Panc1 (cell line): ENCODE data around the gene CR2. TPM values are rescaled to one million over a fixed set of nuclear protein-coding genes. Genes with fewer than 3 reads are reported as not detected.

Experiments used
- ATAC-seq: fragments of 200-7000 bp; cut with Tn5 transposase; 2 replicates; pipeline ENCODE4 v1.9.1; 2020; ENCODE audit warnings: mild to moderate bottlenecking, moderate library complexity
- BruUV-seq: library from RNA; stranded (reverse); fragments of 400-500 nt; replicated peaks from 2 replicates; lab custom pipeline; 2021; lab: Mats Ljungman, UMichigan
- CTCF ChIA-PET: fragments of 300-600 bp; sonication (Branson Sonifier 250); formaldehyde crosslinking; loops from one replicate; lab custom pipeline; 2022; ENCODE audit warnings: antibody characterized with exemption; lab: Charles Lee
- POLR2A ChIA-PET: fragments of 300-600 bp; sonication (Branson Sonifier 250); formaldehyde crosslinking; loops from one replicate; lab custom pipeline; 2022; ENCODE audit warnings: antibody characterized with exemption; lab: Charles Lee
- DNase-seq: peaks from one replicate; pipeline ENCODE4 v3.0.0-alpha.2; 2010; ENCODE audit warnings: low read depth, low spot score
- H3K27ac ChIP-seq: 2 replicates; pipeline ENCODE4 v1.5.1; 2011; ENCODE audit warnings: mild to moderate bottlenecking, low read length, inconsistent platforms
- H3K27me3 ChIP-seq: fragments of 200-500 bp; sonication (Bioruptor generic); 2 replicates; pipeline ENCODE4 v1.6.0; 2014; ENCODE audit warnings: low read length, inconsistent platforms; ENCODE audit not compliant: control insufficient read depth, insufficient read depth
- H3K36me3 ChIP-seq: fragments of 200-500 bp; sonication (Bioruptor generic); 2 replicates; pipeline ENCODE4 v1.5.1; 2014; ENCODE audit warnings: inconsistent platforms, mild to moderate bottlenecking, low read length, moderate library complexity; ENCODE audit not compliant: control insufficient read depth, insufficient read depth
- H3K4me1 ChIP-seq: 2 replicates; pipeline ENCODE4 v1.5.1; 2011; ENCODE audit warnings: inconsistent platforms, mild to moderate bottlenecking, low read length, moderate library complexity; ENCODE audit not compliant: control insufficient read depth, insufficient read depth
- H3K4me3 ChIP-seq, 2 experiments: 2 replicates each; pipeline ENCODE4 v1.5.1; 2011 to 2012; ENCODE audit warnings: low read depth in 2 of 2, low read length in 2 of 2, mild to moderate bottlenecking in 2 of 2, inconsistent platforms in 1 of 2, moderate library complexity in 1 of 2
- H3K9me3 ChIP-seq: fragments of 200-500 bp; sonication (Bioruptor generic); 2 replicates; pipeline ENCODE4 v1.5.1; 2014; ENCODE audit warnings: low read depth, mild to moderate bottlenecking, inconsistent platforms, low read length, moderate library complexity; ENCODE audit not compliant: control insufficient read depth, insufficient read depth
- CTCF ChIP-seq: fragments of 450-650 bp; IDR thresholded peaks from 2 replicates; pipeline ENCODE4 v1.5.1; 2017; ENCODE audit warnings: mild to moderate bottlenecking
- POLR2AphosphoS5 ChIP-seq: IDR thresholded peaks from 2 replicates; pipeline ENCODE4 v1.6.1; 2012; ENCODE audit warnings: mild to moderate bottlenecking, low read depth, low read length, moderate library complexity
- SIN3A ChIP-seq: IDR thresholded peaks from 2 replicates; pipeline ENCODE4 v1.6.1; 2012; ENCODE audit warnings: low read depth, mild to moderate bottlenecking, low read length, moderate library complexity, borderline replicate concordance; ENCODE audit not compliant: insufficient read depth
- TCF7L2 ChIP-seq: IDR thresholded peaks from 2 replicates; pipeline ENCODE4 v1.6.1; 2011; ENCODE audit warnings: mild to moderate bottlenecking, low read depth, low read length, inconsistent platforms
- in situ Hi-C: cut with HindIII; loops from 2 replicates; pipeline ENCODE4 v1.10.0; 2016; ENCODE audit warnings: low sequenced_read_pairs, low pct_unique_long_range_greater_than_20kb
- intact Hi-C: fragments of 100-400 bp; cut with micrococcal nuclease; formaldehyde crosslinking; loops from one replicate; pipeline ENCODE4 v1.10.0; 2022; ENCODE audit not compliant: unreplicated experiment
- total RNA-seq: library from RNA; stranded (reverse); gene quantifications from one replicate; pipeline ENCODE4 v1.2.1, GENCODE V29; 2021; ENCODE audit not compliant: unreplicated experiment
- TF ChIP-seq, protein P1 (sequence below), 2 experiments: IDR thresholded peaks; 2 replicates each; pipeline ENCODE4 v1.6.1; 2011 to 2012; ENCODE audit warnings: low read depth in 2 of 2, control low read depth in 1 of 2, low read length in 1 of 2, mild to moderate bottlenecking in 1 of 2, moderate library complexity in 1 of 2; ENCODE audit not compliant: insufficient read depth in 1 of 2

CR2 gene
- total RNA-seq, 1 experiment from 2014 or later, result 0.08 TPM

- H3K27ac ChIP-seq, result no peak overlapping the region
- no TSS peak for BruUV-seq
- H3K27me3 ChIP-seq, result peaks cover 25% of the 10 kb centered on the region
- no peaks in the 10 kb centered on the region for H3K36me3 ChIP-seq
- DNase-seq (no peak), ATAC-seq (no peak)
- no peak for TF ChIP-seq SIN3A
- TF ChIP-seq POLR2AphosphoS5, result no peak
- no peak for TF ChIP-seq CTCF
- no peak for TF ChIP-seq TCF7L2
- TF ChIP-seq, protein P1, sequence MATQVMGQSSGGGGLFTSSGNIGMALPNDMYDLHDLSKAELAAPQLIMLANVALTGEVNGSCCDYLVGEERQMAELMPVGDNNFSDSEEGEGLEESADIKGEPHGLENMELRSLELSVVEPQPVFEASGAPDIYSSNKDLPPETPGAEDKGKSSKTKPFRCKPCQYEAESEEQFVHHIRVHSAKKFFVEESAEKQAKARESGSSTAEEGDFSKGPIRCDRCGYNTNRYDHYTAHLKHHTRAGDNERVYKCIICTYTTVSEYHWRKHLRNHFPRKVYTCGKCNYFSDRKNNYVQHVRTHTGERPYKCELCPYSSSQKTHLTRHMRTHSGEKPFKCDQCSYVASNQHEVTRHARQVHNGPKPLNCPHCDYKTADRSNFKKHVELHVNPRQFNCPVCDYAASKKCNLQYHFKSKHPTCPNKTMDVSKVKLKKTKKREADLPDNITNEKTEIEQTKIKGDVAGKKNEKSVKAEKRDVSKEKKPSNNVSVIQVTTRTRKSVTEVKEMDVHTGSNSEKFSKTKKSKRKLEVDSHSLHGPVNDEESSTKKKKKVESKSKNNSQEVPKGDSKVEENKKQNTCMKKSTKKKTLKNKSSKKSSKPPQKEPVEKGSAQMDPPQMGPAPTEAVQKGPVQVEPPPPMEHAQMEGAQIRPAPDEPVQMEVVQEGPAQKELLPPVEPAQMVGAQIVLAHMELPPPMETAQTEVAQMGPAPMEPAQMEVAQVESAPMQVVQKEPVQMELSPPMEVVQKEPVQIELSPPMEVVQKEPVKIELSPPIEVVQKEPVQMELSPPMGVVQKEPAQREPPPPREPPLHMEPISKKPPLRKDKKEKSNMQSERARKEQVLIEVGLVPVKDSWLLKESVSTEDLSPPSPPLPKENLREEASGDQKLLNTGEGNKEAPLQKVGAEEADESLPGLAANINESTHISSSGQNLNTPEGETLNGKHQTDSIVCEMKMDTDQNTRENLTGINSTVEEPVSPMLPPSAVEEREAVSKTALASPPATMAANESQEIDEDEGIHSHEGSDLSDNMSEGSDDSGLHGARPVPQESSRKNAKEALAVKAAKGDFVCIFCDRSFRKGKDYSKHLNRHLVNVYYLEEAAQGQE (IDR thresholded peaks at IDR 0.05; ENCODE audit: insufficient read depth in 1 of 2, low read depth in 2 of 2, low read length in 1 of 2), result no peak
- POLR2A ChIA-PET, result no interaction called here
- CTCF ChIA-PET, result no interaction called here
- intact Hi-C loops, result no loop called here
- H3K4me3 ChIP-seq, result no peak overlapping the region
- H3K9me3 ChIP-seq, result no peaks in the 10 kb centered on the region
- no peaks in the 10 kb centered on the region for H3K4me1 ChIP-seq
- in situ Hi-C loops, result no loop called here
Measured at GRCh38 chr1:207497941-207498340, 43.8 kb downstream of the CR2 start.

GRCh38 chr1:207499573-207499972, 45.4 kb downstream of the CR2 start:
- ChIA-PET POLR2A (no interaction called here), CTCF (interaction anchor here (0.6 to 1.5 kb wide), 4 partner anchors 22 to 415 kb away, joined by 3 to 5 read pairs (median 3); no protein-coding TSS in a partner anchor)
- DNase-seq, result peak; percentile 57
- in situ Hi-C loops (no loop called here), intact Hi-C loops (loop anchor here (1.0 kb wide), 3 partner anchors 94 to 422 kb away; no protein-coding TSS in a partner anchor)
- H3K4me3 ChIP-seq, result no peak overlapping the region
- TF ChIP-seq SIN3A (no peak), TCF7L2 (no peak), CTCF (peak; percentile 82)
- ATAC-seq, result peak; percentile 91
- H3K27ac ChIP-seq, result no peak overlapping the region
- no peaks in the 10 kb centered on the region for H3K36me3 ChIP-seq
- H3K9me3 ChIP-seq, result no peaks in the 10 kb centered on the region
- no TSS peak for BruUV-seq
- H3K4me1 ChIP-seq, result no peaks in the 10 kb centered on the region
- peaks cover 28% of the 10 kb centered on the region for H3K27me3 ChIP-seq
